Activated CD8-positive, alpha-beta memory T cell treated with anti-CD3 and anti-CD28 coated beads, Interleukin-2, amount 50 U/mL, for 4 hours (primary cell): Measurements from ENCODE around the gene SNX25.

ENCODE experiments used
- DNase-seq: peaks from one replicate; pipeline ENCODE4 v3.0.0-alpha.2; 2020

The SNX25 gene

GRCh38 chr4:185384930-185385331 lies 175.5 kb downstream of the SNX25 start:
- no peak for DNase-seq

DNA sequence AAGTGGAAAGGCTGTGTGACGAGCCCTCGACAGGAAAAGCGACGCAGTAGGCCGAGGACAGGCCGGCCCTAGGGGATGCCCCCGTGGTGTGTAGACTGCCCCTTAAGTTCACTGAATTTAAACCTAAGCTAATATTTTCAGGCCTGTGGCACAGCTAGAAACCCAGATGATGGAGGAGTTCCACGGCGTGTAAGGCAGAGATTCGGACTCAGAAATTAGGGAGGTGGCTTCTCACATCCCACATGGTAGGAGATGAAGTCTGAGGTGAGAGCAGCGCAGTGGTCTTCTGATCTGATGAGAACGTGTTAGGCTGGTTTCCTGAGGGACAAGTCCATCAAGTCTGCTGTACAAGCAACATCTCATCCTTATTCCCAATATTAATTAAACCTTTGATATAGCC lies 178.6 kb downstream of the SNX25 start:
- no peak for DNase-seq

- DNase-seq, result no peak
Observed at GRCh38 chr4:185390941-185391340, 181.5 kb downstream of the SNX25 start.

DNA sequence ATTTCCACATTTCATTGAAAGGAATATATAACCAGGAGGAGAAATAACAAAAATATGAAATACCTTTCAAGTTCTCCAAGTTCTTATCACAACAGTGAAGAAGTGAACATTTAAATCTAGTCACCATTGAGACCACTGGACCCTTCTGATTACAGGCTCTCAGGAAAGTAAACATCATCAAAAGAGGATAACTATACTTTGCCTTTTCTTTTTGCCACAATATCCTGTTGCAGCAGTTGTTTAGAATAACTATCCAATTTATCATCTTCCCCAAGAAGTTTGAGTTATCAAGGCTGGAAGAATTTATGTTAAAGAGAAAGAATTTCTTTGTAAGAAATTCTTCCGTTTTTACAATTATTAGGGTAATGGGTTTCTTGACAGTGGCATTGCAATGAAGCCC lies 182.8 kb downstream of the SNX25 start:
- DNase-seq, result no peak

GRCh38 chr4:185394568-185395237 lies 185.3 kb downstream of the SNX25 start:
- no peak for DNase-seq

DNA sequence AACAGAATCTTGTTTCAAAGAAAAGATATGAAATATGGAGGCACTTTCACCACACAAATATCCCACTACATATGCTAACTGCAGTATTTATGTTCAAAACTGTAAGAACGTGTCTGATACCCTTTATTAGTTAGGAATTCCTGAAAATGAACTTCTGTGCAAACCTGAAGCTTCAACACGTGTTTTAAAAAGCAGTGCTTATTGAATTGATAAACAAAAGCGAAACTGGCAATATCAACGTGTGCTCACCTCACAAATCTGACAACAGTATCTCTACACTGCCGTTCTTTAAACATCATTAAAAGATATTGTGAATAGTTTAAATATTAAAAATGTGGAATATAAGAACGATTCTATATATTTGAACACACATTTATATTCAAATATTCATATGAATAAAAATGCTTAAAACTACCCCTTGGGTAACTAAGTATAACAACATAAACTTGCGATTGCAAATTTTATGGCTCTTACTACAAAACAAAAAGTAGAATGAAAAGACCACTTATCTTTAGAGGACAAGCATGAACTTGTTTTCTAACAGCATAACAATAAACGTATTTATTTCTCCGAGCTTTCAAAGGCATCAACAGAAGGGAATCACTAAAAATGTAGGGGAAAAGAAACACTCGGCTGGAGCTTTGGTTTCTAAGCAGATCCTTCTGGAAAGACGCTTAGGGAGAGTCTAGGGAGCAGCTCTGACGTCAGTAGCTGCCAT lies 186.0 kb downstream of the SNX25 start, which contains the start of gene LRP2BP:
LRP2BP (minus strand) TSS at position 687 of the 718 bp plus-strand sequence. CDS start 17,738 bp downstream, outside the sequence.
- DNase-seq, result no peak

GRCh38 chr4:185395956-185396723 lies 186.7 kb downstream of the SNX25 start:
- DNase-seq, result peak; percentile 97

GRCh38 chr4:185396724-185397385 lies 187.5 kb downstream of the SNX25 start, which contains the start of gene ANKRD37:
Gene ANKRD37, plus strand, starts transcription at chr4:185396841. Its CDS starts 83 bp downstream, at chr4:185396924.
- DNase-seq, result no peak

DNA sequence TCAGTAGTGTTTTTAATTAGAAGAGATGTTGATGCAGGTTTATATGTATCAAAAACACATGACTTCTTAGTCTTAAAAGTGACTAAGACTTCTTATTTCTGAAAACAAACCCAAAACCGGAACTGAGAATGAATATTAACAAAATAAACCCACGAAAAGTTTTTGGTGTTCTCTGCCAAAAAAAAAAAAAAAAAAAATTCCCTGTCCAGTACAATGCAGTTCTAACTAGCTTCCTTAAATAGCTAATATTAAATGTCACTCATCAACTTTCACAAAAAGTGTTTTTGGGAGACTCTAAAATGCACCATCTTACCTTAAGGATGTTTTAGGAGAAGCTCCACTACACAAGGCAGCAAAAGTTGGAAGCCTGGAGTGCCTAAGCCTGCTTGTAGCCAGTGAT lies 189.2 kb downstream of the SNX25 start:
- DNase-seq, result no peak

DNA sequence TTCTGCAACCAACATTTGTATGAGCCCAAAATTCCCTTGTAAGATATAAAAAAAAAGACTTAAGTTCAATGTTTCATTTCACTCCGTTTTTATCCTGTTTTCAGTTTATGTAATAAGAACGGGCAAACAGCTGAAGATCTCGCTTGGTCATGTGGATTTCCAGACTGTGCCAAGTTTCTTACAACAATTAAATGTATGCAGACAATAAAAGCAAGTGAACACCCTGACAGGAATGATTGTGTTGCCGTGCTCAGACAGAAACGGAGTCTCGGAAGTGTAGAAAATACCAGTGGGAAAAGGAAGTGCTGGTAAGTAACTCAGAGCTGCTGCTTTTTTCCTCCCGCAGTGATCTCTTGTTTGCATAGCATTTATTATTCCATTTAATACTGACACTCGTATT lies 190.1 kb downstream of the SNX25 start:
- DNase-seq, result no peak

DNA sequence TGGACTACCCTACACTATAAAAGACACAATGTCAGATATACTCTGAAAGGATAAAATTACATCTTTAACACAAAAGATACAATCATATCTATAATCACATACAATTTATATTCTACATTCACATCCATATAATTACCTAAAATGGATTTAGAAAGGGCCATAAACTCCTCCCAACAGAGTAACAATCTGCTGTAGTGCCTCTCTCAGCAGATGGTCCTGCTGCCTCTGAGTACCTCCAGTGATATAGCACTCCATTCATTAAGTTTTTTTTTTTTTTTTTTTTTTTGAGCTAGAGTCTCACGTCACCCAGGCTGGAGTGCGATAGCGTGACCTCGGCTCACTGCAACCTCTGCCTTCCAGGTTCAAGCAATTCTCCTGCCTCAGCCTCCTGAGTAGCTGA lies 194.6 kb downstream of the SNX25 start:
- no peak for DNase-seq

DNA sequence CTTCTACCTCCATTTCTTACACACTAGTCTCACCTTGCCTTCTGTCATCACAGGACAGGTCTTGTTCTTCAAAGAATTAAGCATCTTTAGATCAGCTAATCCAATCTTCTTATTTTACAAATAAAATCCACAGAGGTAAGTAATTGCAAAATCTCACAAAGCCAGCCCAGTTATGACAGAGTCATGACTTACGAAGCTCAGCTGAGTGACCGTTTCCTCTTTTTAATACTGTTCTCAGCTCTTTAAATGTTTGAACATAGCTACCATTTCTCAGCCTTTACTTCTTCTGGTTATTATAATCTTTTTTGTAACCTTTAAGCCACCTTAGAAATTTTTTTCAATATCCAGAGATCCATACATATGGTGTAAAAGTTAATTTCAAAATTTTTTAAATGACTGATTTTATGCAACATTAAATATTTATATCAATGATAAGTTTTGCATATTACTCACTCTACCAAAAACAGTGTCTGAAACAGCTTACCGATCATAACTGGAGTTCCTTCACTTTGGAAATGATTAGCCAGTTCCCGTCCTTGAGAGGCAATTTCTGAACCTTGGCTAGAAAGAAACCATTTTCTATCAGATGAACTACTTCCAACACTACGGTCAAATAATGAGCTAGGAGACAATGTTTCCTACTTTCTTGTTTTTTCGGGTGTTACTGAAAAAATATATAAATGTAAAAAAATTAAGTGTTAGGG lies 196.1 kb downstream of the SNX25 start:
- DNase-seq, result no peak

- DNase-seq, result no peak
Observed at GRCh38 chr4:185408432-185408831, 199.0 kb downstream of the SNX25 start.

- no peak for DNase-seq
Observed at GRCh38 chr4:185411849-185412248, 202.5 kb downstream of the SNX25 start.

DNA sequence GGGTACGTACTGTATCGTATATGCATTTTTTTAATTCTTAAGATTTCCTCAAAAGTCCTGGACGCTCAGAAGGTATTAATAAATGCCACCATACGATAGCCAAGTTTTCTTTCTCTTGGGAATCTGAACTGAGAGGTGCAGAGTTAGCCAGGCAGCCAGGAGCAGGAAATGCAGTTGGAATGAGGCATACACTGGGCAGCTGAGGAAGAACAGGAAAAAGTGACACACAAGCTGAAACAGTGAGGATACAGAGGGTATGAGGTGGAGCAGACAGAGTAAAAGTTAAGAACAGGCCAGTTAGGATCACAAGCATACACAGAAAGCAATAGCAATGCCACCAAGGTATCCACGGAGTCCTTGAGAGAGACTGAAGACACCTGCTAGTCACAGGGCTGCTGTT lies 203.0 kb downstream of the SNX25 start:
- DNase-seq, result no peak
